GM06990 (cell line): Measurements from ENCODE around the gene SCAMP1.
A peak's percentile ranks its signal among the peaks of the same experiment; 100 is the strongest.

Experiments
- DNase-seq: peaks from one replicate; pipeline ENCODE4 v3.0.0-alpha.2; 2011; ENCODE audit not compliant: insufficient read length; ENCODE audit errors: extremely low read depth
- H3K27me3 ChIP-seq: replicated peaks from 2 replicates; pipeline ENCODE4 v1.6.0; 2011; ENCODE audit warnings: low read length; ENCODE audit not compliant: control insufficient read depth, insufficient read depth
- H3K36me3 ChIP-seq: 2 replicates; pipeline ENCODE4 v1.5.1; 2011; ENCODE audit warnings: low read length; ENCODE audit not compliant: control insufficient read depth, insufficient read depth
- H3K4me3 ChIP-seq: replicated peaks from 2 replicates; pipeline ENCODE4 v1.5.1; 2011; ENCODE audit warnings: low read depth, mild to moderate bottlenecking, control low read depth, low read length
- TF ChIP-seq, protein P1 (sequence below): IDR thresholded peaks from 2 replicates; pipeline ENCODE4 v1.5.1; 2011; ENCODE audit warnings: low read length, control low read depth, mild to moderate bottlenecking, inconsistent platforms; ENCODE audit not compliant: insufficient read depth, poor library complexity, severe bottlenecking

The SCAMP1 gene

DNA sequence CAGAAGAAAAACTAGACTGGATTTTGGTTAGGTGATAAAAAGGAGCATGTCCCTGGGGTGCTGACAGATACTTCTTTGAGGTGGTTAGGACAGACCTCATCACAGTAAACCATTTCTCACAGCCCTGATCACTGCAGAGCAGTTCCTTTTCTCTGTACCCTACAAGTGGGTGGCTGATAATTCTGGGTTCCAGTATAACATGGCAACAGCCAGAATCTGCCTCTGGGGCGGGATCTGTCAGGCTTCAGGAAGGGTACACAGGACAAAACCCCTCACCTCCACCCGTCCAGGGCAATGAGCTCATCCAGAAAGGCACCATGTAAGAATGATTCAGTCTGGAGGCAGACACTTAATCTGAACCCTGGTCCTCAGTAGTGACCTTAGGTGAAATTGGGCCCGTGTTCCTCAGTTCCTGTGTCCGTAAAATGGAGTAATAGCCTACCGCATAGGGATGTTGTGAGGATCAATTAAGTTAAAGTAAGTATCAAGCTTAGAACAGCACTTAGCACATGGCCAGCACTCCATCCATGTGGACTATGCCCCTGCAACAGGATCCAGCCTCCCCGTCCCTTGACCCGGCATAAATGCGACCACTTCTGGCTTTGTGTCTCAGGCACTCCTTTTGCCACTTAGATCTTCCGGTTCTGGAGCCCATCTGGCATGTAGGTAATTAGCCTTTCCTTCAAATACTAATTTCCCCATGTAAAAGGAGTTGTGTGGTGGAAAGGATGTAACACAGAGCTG lies 159.0 kb downstream of the SCAMP1 start:
- no peak for DNase-seq
- Histone ChIP-seq H3K27me3 (no peaks in the 10 kb centered on the region), H3K36me3 (no peaks in the 10 kb centered on the region; the same call in 1 of the 2 replicates)

DNA sequence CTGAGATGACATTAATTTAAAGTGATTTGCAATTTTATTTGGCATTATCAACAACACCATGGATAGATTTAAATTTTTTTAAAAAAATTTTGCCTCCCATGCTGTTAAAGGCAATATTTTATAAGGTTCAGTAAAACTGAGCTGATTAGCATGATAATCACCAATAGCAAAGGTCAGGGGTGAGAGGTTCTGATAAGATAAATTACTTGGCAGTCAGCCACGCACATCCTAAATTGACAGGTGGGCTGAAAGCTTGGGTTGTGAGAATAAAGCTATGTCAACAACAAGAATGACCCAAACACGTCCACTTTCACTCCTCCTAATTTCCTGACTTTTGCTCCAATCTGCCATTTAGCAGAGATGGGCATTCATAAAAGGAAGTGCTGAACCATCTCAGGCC lies 161.0 kb downstream of the SCAMP1 start:
- no peak overlapping the region for H3K4me3 ChIP-seq
- TF ChIP-seq, protein P1, sequence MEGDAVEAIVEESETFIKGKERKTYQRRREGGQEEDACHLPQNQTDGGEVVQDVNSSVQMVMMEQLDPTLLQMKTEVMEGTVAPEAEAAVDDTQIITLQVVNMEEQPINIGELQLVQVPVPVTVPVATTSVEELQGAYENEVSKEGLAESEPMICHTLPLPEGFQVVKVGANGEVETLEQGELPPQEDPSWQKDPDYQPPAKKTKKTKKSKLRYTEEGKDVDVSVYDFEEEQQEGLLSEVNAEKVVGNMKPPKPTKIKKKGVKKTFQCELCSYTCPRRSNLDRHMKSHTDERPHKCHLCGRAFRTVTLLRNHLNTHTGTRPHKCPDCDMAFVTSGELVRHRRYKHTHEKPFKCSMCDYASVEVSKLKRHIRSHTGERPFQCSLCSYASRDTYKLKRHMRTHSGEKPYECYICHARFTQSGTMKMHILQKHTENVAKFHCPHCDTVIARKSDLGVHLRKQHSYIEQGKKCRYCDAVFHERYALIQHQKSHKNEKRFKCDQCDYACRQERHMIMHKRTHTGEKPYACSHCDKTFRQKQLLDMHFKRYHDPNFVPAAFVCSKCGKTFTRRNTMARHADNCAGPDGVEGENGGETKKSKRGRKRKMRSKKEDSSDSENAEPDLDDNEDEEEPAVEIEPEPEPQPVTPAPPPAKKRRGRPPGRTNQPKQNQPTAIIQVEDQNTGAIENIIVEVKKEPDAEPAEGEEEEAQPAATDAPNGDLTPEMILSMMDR, result no peak
- DNase-seq, result no peak
- no peaks in the 10 kb centered on the region for H3K27me3 ChIP-seq
- H3K36me3 ChIP-seq, result no peaks in the 10 kb centered on the region; the same call in 1 of the 2 replicates

More for the DNA sequence above, 159.0 kb downstream of the SCAMP1 start:
- TF ChIP-seq, protein P1, result no peak
- no peak overlapping the region for H3K4me3 ChIP-seq

DNA sequence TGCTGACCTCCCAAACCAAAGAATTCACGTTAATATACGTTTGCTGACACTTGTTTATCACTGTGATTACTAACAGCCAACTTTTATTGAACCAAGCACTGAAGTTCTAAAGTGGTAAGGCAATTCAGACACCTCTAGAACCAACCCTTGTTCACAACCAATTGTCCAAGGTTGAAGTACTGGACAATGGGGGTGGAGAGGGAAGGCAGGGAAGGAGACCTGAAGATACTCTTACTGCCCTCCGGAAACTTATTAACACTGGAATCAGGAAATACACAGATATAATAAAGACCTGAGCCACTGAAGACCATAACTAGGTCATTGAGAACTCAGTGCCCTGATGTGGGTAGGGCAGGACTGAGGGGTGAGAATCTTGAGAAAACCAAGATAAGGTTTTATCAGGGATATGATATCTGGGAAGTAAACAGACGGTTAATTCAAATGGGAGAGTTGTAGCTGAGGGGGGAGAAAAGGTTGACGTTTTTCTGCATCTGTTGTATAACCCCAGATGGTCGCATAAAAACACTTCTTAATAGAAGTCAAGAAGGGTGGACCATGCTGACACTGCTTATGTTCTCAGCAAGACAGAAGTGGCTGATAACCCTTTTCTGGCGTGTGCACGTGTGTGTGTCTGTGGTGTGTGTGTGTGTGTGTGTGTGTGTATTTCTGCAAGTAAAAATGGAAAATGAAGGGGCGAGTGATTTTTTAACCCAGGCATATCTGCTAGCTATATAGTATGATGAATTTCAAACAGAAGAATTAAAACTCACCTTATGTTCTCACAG lies 162.3 kb downstream of the SCAMP1 start:
- no peak overlapping the region for H3K4me3 ChIP-seq
- H3K27me3 ChIP-seq, result no peaks in the 10 kb centered on the region
- no peaks in the 10 kb centered on the region; the same call in 1 of the 2 replicates for H3K36me3 ChIP-seq
- TF ChIP-seq, protein P1, result no peak
- no peak for DNase-seq

DNA sequence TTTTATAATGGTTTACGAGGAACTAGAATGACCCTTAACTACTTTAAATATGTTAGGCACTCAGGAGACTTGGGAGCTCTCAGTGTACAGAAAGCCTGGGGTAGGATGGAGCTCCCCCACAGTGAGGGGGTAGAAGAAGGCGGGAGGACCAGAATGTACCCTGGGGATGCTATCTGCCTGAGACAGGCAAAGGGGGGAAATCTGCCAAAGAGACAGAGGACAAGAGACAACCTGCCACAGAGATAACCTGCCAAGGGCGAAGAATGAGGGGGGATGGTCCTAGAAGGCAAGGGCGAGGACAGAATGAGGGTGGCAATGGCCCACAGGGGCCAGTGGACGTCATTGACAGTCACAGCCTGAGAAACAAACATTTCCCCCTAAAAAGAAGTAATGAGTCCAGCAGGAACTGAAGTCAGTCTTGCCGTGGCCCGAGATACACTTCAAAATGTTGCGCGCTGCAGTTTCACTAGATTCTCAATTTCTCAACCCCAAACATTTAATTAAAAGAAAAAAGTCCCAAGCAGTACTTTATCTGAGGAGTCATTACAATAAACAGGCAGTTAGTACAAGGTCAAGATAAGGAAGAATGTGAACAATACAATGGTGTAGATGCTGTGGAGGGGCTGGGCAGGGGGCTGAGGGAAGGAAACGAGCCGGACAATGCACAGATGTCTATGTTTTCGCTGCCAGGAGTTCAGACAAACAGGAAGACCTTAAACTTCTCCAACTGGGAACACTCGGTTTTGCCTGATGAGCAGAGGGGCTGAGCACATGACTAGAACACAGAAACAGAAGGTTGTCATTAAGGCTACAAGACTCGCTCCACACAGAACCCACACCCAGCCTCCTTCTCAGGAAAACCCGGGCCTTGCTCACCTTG lies 163.1 kb downstream of the SCAMP1 start:
- Histone ChIP-seq H3K36me3 (no peaks in the 10 kb centered on the region; the same call in 1 of the 2 replicates), H3K4me3 (no peak overlapping the region), H3K27me3 (no peaks in the 10 kb centered on the region)
- no peak for DNase-seq
- TF ChIP-seq, protein P1, result no peak

DNA sequence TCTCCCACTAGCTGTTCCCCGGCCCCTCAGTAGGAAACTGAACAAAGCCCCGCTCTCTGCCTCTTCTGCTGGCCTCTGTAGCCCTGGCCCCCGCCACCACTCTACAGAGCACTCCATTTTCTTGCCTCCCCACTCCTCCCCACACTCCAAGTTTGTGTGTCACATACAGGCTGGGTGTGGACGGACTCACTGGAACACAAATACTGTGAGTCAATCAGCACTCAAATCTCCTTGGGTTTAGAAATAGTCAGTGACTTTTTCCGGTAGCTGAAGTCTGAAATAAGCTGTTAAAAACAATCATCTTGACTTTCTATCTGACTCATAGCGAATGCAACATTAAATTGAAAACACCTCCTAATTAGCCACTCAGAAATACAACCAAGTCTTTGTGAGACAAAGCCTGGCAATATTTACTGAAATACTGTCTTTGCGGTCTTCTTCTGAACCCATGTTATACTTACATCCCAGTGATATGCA lies 165.7 kb downstream of the SCAMP1 start:
- Histone ChIP-seq H3K27me3 (no peaks in the 10 kb centered on the region), H3K4me3 (no peak overlapping the region), H3K36me3 (no peaks in the 10 kb centered on the region; the same call in 1 of the 2 replicates)
- TF ChIP-seq, protein P1, result no peak
- peak; percentile 42 for DNase-seq
